Adipocyte (in vitro differentiated cells): Measurements from ENCODE around the gene PSME3.

Experiments used
- DNase-seq: peaks from one replicate; pipeline ENCODE4 v3.0.0-alpha.2; 2015; ENCODE audit warnings: low read depth
- H3K27me3 ChIP-seq: replicated peaks from 2 replicates; pipeline ENCODE4 v1.7.0; 2013; ENCODE audit warnings: mild to moderate bottlenecking, low read length, moderate library complexity; ENCODE audit not compliant: control insufficient read depth, insufficient read depth
- H3K36me3 ChIP-seq: 2 replicates; pipeline ENCODE4 v1.7.0; 2013; ENCODE audit warnings: low read length, mild to moderate bottlenecking, moderate library complexity; ENCODE audit not compliant: control insufficient read depth, insufficient read depth, severe bottlenecking
- H3K4me1 ChIP-seq: 2 replicates; pipeline ENCODE4 v1.7.0; 2013; ENCODE audit warnings: mild to moderate bottlenecking, low read length, moderate library complexity; ENCODE audit not compliant: control insufficient read depth, insufficient read depth
- H3K4me3 ChIP-seq: 2 replicates; pipeline ENCODE4 v1.7.0; 2013; ENCODE audit warnings: mild to moderate bottlenecking, low read length, moderate library complexity
- H3K9ac ChIP-seq: 2 replicates; pipeline ENCODE4 v1.7.0; 2013; ENCODE audit warnings: mild to moderate bottlenecking, low read length, moderate library complexity
- H3K9me3 ChIP-seq: 2 replicates; pipeline ENCODE4 v1.7.0; 2013; ENCODE audit warnings: mild to moderate bottlenecking, low read length, moderate library complexity; ENCODE audit not compliant: control insufficient read depth

Gene PSME3

GRCh38 chr17:42819939-42820535, 13.2 kb upstream of the PSME3 start:
- Histone ChIP-seq H3K27me3 (no peaks in the 10 kb centered on the region), H3K4me1 (peaks cover 21% of the 10 kb centered on the region), H3K9me3 (no peaks in the 10 kb centered on the region), H3K9ac (no peak overlapping the region), H3K4me3 (no peak overlapping the region), H3K36me3 (peaks cover 65% of the 10 kb centered on the region)
- DNase-seq: peak; percentile 83

GRCh38 chr17:42821176-42821575, 12.0 kb upstream of the PSME3 start:
- Histone ChIP-seq H3K4me1 (peaks cover 10% of the 10 kb centered on the region), H3K9ac (no peak overlapping the region), H3K4me3 (no peak overlapping the region), H3K27me3 (no peaks in the 10 kb centered on the region), H3K36me3 (peaks cover 54% of the 10 kb centered on the region), H3K9me3 (no peaks in the 10 kb centered on the region)
- DNase-seq: no peak

GRCh38 chr17:42827472-42827871, 5.7 kb upstream of the PSME3 start:
- H3K4me3 ChIP-seq: no peak overlapping the region
- H3K4me1 ChIP-seq: peaks cover 14% of the 10 kb centered on the region
- no peak overlapping the region for H3K9ac ChIP-seq
- no peak for DNase-seq
- no peaks in the 10 kb centered on the region for H3K36me3 ChIP-seq
- no peaks in the 10 kb centered on the region for H3K27me3 ChIP-seq
- H3K9me3 ChIP-seq: no peaks in the 10 kb centered on the region

GRCh38 chr17:42830971-42831370, 2.2 kb upstream of the PSME3 start:
- no peaks in the 10 kb centered on the region for H3K27me3 ChIP-seq
- H3K4me1 ChIP-seq: peaks cover 28% of the 10 kb centered on the region
- no peak for DNase-seq
- peaks cover 8% of the 10 kb centered on the region for H3K36me3 ChIP-seq
- no peak overlapping the region for H3K4me3 ChIP-seq
- no peak overlapping the region for H3K9ac ChIP-seq
- H3K9me3 ChIP-seq: no peaks in the 10 kb centered on the region

GRCh38 chr17:42832213-42832933, 824 bp upstream of the PSME3 start:
- Histone ChIP-seq H3K9me3 (no peaks in the 10 kb centered on the region), H3K36me3 (peaks cover 20% of the 10 kb centered on the region), H3K4me3 (peak overlapping the region; percentile 90), H3K27me3 (no peaks in the 10 kb centered on the region), H3K9ac (peak overlapping the region; percentile 100), H3K4me1 (peaks cover 28% of the 10 kb centered on the region)
- no peak for DNase-seq

- Histone ChIP-seq H3K36me3 (peaks cover 35% of the 10 kb centered on the region), H3K4me3 (peak overlapping the region; percentile 90), H3K9ac (peak overlapping the region; percentile 100), H3K9me3 (no peaks in the 10 kb centered on the region), H3K27me3 (no peaks in the 10 kb centered on the region), H3K4me1 (peaks cover 28% of the 10 kb centered on the region)
- DNase-seq: no peak
Measured at GRCh38 chr17:42833767-42834422, 698 bp downstream of the PSME3 start.

- Histone ChIP-seq H3K9me3 (no peaks in the 10 kb centered on the region), H3K27me3 (no peaks in the 10 kb centered on the region), H3K9ac (no peak overlapping the region), H3K36me3 (peaks cover 49% of the 10 kb centered on the region), H3K4me1 (peaks cover 28% of the 10 kb centered on the region), H3K4me3 (no peak overlapping the region)
- no peak for DNase-seq
Measured at GRCh38 chr17:42835732-42836131, 2.5 kb downstream of the PSME3 start.

- H3K4me3 ChIP-seq: no peak overlapping the region
- peaks cover 49% of the 10 kb centered on the region for H3K4me1 ChIP-seq
- no peaks in the 10 kb centered on the region for H3K9me3 ChIP-seq
- no peak for DNase-seq
- H3K9ac ChIP-seq: peak overlapping the region; percentile 31
- peaks cover 79% of the 10 kb centered on the region for H3K36me3 ChIP-seq
- H3K27me3 ChIP-seq: no peaks in the 10 kb centered on the region
Measured at GRCh38 chr17:42841975-42842685, 8.9 kb downstream of the PSME3 start.

- Histone ChIP-seq H3K9ac (peak overlapping the region; percentile 84), H3K9me3 (no peaks in the 10 kb centered on the region), H3K36me3 (peaks cover 66% of the 10 kb centered on the region), H3K27me3 (no peaks in the 10 kb centered on the region), H3K4me1 (peaks cover 61% of the 10 kb centered on the region), H3K4me3 (no peak overlapping the region)
- DNase-seq: peak; percentile 82
Measured at GRCh38 chr17:42843358-42843934, 10.2 kb downstream of the PSME3 start.

- H3K4me1 ChIP-seq: peaks cover 69% of the 10 kb centered on the region
- no peak for DNase-seq
- peak within 1 kb of the TSS; percentile 27 for H3K4me3 ChIP-seq
- H3K27me3 ChIP-seq: no peaks in the 10 kb centered on the region
- H3K9ac ChIP-seq: peak within 1 kb of the TSS; percentile 84
- no peaks in the 10 kb centered on the region for H3K9me3 ChIP-seq
- H3K36me3 ChIP-seq: peaks cover 57% of the 10 kb centered on the region
Measured at GRCh38 chr17:42844271-42844670, 11.1 kb downstream of the PSME3 start, which contains the start of gene AOC2. AOC2 (plus strand) TSS chr17:42844580; CDS start chr17:42844627, 47 bp downstream.
